RWPE2 (cell line): ENCODE data around the gene F7.

Source experiments
- ATAC-seq: fragments of 200-7000 bp; cut with Tn5 transposase; 3 replicates; pipeline ENCODE4 v1.9.1; 2021; ENCODE audit warnings: low read depth
- DNase-seq: peaks from one replicate; pipeline ENCODE4 v3.0.0-alpha.2; 2020; ENCODE audit warnings: low spot score
- H3K27ac ChIP-seq: fragments of 450-650 bp; 2 replicates; pipeline ENCODE4 v1.5.1; 2017; ENCODE audit warnings: mild to moderate bottlenecking; ENCODE audit not compliant: poor library complexity, severe bottlenecking
- H3K27me3 ChIP-seq: fragments of 250-450 bp; sonication (Bioruptor Pico); 2 replicates; pipeline ENCODE4 v1.5.1; 2021; ENCODE audit warnings: mild to moderate bottlenecking, moderate library complexity; ENCODE audit not compliant: insufficient read depth, poor library complexity, severe bottlenecking
- H3K36me3 ChIP-seq: fragments of 250-450 bp; sonication (Bioruptor Pico); 2 replicates; pipeline ENCODE4 v1.5.1; 2020; ENCODE audit warnings: low read depth, mild to moderate bottlenecking, moderate library complexity
- H3K4me1 ChIP-seq: fragments of 250-450 bp; sonication (Bioruptor Pico); 2 replicates; pipeline ENCODE4 v1.5.1; 2021; ENCODE audit warnings: mild to moderate bottlenecking, moderate library complexity; ENCODE audit not compliant: insufficient read depth, poor library complexity, severe bottlenecking
- H3K4me3 ChIP-seq: fragments of 250-450 bp; sonication (Bioruptor Pico); 2 replicates; pipeline ENCODE4 v1.5.1; 2021; ENCODE audit warnings: mild to moderate bottlenecking, moderate library complexity; ENCODE audit not compliant: severe bottlenecking
- H3K9me3 ChIP-seq: fragments of 250-450 bp; sonication (Bioruptor Pico); 2 replicates; pipeline ENCODE4 v1.5.1; 2021; ENCODE audit warnings: mild to moderate bottlenecking, moderate library complexity; ENCODE audit not compliant: severe bottlenecking
- TF ChIP-seq, protein P1 (sequence below): fragments of 450-650 bp; IDR thresholded peaks from one replicate; pipeline ENCODE4 v1.5.1; 2017; ENCODE audit warnings: mild to moderate bottlenecking, moderate library complexity; ENCODE audit not compliant: poor library complexity, severe bottlenecking

Gene F7

DNA sequence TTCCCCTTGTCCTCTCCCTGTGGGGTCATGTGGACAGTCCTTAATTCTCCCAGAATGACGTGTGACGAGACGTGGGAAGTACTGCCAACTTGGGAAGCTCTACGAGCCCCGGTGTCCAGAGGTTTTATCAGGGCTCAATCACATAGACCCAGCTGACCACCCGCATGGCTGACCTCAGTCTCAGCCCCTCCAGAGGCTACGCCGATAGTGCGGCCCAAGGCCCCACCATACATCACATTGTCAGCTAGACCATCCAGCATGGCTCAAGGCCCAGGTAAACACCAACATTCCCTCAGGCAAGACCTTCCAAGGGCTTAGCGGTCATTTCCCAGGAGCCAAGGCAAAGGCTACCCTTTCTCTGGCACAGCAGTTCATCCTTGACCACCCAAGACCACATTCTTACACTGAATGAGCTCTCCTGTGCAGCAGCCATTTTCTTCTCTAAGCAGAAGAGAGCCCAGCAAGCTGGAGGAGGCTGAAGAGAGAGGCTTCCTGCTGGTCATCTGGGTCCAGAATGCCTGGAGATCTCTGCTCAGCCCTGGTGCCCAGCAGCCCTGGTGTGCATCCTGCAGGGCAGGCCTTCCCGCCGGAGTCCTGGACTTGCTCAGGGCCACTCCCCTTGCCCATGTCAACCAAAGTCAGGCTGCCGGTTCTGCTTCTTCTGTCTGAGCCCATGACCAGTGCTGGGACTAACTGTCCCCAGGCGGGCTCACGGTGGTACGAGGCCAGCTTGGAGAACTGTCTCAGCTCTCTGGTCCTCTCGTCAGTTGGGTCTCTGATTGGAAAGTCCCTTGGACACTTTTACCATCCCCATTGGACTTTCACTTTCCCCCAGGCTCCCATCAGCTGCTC is 9.1 kb downstream of the F7 start:
- Histone ChIP-seq H3K9me3 (no peaks in the 10 kb centered on the region), H3K27me3 (peaks cover 14% of the 10 kb centered on the region), H3K4me1 (no peaks in the 10 kb centered on the region), H3K36me3 (no peaks in the 10 kb centered on the region), H3K4me3 (no peak overlapping the region), H3K27ac (no peak overlapping the region)
- ATAC-seq = no peak
- DNase-seq = peak; percentile 44
- TF ChIP-seq, protein P1, sequence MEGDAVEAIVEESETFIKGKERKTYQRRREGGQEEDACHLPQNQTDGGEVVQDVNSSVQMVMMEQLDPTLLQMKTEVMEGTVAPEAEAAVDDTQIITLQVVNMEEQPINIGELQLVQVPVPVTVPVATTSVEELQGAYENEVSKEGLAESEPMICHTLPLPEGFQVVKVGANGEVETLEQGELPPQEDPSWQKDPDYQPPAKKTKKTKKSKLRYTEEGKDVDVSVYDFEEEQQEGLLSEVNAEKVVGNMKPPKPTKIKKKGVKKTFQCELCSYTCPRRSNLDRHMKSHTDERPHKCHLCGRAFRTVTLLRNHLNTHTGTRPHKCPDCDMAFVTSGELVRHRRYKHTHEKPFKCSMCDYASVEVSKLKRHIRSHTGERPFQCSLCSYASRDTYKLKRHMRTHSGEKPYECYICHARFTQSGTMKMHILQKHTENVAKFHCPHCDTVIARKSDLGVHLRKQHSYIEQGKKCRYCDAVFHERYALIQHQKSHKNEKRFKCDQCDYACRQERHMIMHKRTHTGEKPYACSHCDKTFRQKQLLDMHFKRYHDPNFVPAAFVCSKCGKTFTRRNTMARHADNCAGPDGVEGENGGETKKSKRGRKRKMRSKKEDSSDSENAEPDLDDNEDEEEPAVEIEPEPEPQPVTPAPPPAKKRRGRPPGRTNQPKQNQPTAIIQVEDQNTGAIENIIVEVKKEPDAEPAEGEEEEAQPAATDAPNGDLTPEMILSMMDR = no peak

DNA sequence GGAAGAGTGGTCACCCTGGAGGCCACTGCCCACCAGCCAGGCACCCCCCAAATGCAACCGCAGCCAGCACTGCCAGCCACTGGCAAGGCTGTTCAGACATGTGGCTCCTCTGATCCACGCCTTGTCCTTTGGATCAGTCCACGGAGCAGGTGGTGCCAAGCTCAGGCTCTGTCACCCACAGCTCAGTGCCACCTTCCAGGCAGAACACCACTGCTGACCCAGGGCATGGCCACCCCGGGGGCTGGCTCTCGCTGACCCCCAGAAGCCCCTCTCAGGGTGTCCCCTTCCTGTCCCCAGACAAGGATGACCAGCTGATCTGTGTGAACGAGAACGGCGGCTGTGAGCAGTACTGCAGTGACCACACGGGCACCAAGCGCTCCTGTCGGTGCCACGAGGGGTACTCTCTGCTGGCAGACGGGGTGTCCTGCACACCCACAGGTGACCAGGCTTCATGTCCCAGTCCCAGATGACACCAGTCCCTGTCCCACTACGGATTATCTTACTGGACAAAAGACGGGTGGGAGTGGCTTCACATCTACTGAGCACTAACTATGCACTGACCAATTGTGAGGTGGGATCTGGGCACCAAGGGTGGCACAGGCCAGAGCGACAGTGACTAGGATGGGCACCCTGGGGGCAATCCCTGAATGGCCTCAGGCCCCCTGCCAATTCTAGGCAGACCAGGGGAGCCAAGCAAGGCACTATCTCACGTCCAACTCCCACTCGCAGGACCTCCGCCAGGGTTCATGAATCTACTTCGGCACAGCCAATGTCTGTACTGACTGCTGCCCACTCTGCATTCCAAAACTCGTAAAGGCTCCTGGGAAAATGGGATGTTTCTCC is 10.0 kb downstream of the F7 start:
- H3K4me1 ChIP-seq = no peaks in the 10 kb centered on the region
- H3K27me3 ChIP-seq = peaks cover 5% of the 10 kb centered on the region
- DNase-seq = peak; percentile 38
- TF ChIP-seq, protein P1 = no peak
- no peaks in the 10 kb centered on the region for H3K36me3 ChIP-seq
- H3K27ac ChIP-seq = no peak overlapping the region
- H3K9me3 ChIP-seq = no peaks in the 10 kb centered on the region
- no peak for ATAC-seq
- no peak overlapping the region for H3K4me3 ChIP-seq

DNA sequence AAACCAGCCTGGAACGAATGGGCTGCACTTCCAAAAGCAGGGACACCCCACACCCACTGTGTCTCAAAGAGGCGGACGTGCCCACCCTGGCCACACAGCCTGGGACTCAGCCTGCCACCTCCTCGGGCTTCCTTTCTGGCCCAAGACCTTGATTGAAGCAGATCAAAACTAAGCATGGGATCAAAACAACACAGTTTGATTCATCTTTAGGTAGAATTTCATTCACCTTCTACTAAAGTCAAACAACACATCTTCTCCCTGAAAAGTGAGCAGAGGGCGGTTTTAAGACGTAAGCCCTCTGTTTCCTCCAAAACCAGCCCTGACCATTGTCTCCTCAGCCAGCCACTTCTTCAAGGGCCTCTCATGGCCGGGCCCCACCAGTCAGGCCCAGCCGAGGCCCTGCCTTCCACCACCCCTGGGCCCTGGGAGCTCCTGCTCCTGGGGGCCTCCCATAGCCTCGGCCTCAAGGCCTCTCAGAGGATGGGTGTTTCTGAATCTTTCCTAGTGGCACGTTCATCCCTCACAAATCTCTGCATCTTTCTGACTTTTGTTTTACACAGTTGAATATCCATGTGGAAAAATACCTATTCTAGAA is 10.7 kb downstream of the F7 start:
- no peaks in the 10 kb centered on the region for H3K4me1 ChIP-seq
- H3K4me3 ChIP-seq = no peak overlapping the region
- no peak for ATAC-seq
- no peak for DNase-seq
- no peaks in the 10 kb centered on the region for H3K27me3 ChIP-seq
- TF ChIP-seq, protein P1 = no peak
- no peaks in the 10 kb centered on the region for H3K9me3 ChIP-seq
- H3K36me3 ChIP-seq = no peaks in the 10 kb centered on the region
- H3K27ac ChIP-seq = no peak overlapping the region

DNA sequence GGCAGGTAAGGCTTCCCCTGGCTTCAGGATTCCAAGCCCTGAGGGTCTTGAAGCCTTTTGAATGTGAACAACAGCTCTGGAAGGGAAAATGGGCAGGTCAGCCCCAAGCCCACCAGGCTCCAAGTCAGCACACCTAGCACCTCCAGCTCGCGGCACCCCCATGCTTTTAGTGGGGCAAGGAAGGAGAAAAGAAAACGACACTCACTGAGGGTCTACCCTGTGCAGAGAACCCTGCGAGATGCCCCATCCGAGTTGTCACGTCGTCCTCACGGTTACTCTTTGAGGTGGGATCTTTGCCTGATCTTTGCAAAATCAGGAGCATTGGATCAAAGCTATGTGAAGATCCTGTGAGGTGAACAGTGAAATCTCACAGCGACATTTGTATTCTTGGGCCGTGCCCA is 11.3 kb downstream of the F7 start:
- Histone ChIP-seq H3K27me3 (no peaks in the 10 kb centered on the region), H3K36me3 (no peaks in the 10 kb centered on the region), H3K9me3 (no peaks in the 10 kb centered on the region), H3K4me3 (no peak overlapping the region), H3K4me1 (no peaks in the 10 kb centered on the region), H3K27ac (no peak overlapping the region)
- no peak for ATAC-seq
- peak; percentile 34 for DNase-seq
- TF ChIP-seq, protein P1 = no peak
